Erythroblast (primary cell): ENCODE results near the gene DDI1.

Experiments used
- DNase-seq, 2 experiments: peaks; one replicate each; lab custom pipeline; 2025; lab: John Stamatoyannopoulos, UW
- GATA1 ChIP-seq: IDR thresholded peaks from 2 replicates; pipeline ENCODE4 v1.6.1; 2011; ENCODE audit warnings: low read depth, mild to moderate bottlenecking, control low read depth, low read length, moderate library complexity
- POLR2A ChIP-seq: IDR thresholded peaks from 2 replicates; pipeline ENCODE4 v1.6.1; 2011; ENCODE audit warnings: mild to moderate bottlenecking, low read length

DDI1 gene

DNA sequence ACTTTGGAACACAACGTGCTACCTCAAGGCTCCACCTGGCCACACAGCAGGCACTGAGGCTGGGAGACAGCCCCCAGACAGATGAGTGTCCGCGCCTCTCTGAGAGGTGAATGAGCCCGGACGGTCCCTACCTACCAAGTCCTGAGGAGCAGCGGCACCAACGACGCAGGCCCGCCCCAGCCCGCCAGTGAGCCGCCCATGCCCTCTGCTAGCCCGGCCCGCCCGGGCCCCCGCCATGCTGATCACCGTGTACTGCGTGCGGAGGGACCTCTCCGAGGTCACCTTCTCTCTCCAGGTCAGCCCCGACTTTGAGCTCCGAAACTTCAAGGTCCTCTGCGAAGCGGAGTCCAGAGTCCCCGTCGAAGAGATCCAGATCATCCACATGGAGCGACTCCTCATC lies at the start of gene DDI1:
Gene DDI1, plus strand, starts transcription at position 53 of the 400 bp plus-strand sequence. Its CDS starts 183 bp downstream, at position 236.
- TF ChIP-seq POLR2A (no peak), GATA1 (no peak)
- DNase-seq = no peak

DNA sequence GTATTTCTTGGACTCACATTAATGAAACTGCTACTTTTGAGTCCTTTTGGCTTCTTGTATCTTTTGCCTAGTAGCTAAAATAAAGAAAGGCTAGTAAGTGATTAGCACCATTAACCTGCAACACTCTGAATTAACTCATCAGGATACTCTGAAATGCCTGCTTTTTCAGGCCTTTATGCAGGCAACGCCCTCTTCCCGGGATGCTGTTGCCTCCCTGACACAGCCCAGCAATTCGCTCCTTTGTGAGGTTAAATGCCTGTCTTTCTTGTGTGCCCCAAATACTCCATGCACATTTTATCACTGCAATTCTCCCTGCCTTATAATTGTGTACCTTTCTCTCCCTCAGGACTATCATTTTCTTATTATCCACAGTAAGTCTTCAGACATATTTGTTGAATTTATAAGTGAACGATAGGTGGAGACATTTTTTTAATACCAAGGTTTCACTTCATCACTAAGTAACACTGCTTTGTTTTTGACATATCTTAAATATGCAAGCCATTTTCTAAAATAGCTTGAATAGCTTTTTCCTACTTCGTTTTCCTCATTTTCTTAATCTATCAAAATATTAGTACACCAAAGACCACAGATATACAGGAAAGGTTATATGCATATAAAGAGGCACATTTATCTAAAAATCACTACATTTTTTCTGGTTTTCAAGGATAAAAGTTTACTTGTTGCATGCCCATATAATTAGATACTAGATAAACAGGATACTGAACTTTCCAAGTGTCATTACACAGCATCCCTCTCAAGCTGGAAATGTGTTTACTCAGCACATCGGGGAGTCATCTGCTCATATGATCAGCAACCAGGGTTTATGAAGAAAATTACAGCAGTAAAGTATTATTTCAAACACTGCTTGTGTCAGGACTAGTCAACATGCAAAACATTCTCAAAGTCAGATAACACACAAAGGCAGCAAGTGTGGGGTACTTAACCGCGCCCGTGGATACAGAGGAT lies 48.5 kb upstream of the DDI1 start:
- no peak for DNase-seq
- no peak for TF ChIP-seq POLR2A
- TF ChIP-seq GATA1 = no peak

DNA sequence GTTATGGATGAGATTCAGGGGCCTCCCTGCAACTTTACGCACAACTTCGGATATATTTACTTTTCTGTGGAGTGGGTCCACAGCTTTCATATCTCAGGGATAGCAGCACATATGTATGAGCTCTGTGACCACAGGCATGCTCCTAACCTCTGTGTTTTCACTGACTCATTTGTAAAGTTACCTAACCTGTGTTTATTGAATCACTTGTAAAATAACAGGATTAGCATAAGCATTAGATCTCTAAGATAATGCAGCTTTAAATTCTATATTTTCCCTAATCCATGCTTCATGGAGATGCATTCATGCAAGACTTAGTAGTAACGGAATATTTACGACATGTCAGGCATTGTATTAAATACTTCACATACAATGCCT lies 47.9 kb upstream of the DDI1 start:
- no peak for DNase-seq
- no peak for TF ChIP-seq GATA1
- no peak for TF ChIP-seq POLR2A

DNA sequence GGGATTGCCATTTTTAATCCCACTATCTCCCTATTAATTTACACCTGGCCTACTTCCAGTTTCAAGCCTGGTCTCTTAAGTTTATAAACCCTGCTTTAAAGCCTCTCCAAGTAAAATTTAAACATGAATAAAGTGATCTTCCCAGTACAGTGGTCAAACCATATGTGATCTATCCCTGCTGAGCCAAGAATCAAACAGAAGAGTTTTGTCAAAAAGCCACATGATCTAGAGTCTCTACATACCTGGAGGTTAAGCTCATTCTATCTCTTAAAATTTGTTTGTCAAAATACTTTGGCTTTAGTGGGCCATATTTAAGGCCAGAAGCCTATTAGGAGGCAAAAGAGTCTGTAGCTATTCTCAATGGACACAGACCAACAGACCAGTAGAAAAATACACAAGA lies 42.9 kb upstream of the DDI1 start:
- no peak for TF ChIP-seq GATA1
- no peak for TF ChIP-seq POLR2A

DNA sequence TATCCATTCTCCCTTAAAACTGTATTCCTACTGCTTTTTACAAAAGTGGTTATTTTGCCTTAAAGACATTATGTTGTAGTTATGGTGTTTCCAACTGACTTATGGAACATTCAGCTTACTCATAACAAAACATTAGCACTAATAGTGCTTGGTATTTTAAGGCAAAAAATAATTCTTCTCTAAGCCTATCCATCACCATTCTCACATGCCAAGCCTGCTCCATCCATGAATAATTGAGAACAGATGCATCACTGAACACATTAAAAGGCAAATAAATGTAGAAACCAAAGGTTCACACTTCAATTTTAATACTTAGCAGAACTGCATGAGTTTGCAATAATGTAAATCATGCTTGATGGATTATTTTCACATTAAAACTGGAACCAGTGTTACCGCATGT lies 42.3 kb upstream of the DDI1 start:
- TF ChIP-seq GATA1 (no peak), POLR2A (no peak)
- DNase-seq = no peak

More for the DNA sequence above, 42.9 kb upstream of the DDI1 start:
- no peak for DNase-seq

DNA sequence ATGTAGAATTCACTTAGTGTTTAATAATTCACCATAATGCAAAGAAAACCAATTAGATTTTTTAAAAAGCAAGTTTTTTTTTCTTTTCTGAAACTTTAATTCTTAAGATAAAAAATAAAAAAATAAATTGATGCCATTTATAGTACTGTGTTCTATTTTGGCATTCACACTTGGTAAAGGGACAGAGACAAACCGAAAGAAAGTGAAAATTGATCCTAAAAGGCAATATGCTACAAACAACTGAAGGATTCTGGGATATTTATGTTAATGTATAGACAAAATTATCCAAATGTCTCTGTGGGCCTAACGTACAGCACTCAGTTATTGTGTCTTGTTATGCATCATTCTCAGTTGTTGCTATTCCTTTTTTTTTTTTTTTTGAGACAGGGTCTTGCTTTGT lies 41.9 kb upstream of the DDI1 start:
- TF ChIP-seq POLR2A = no peak
- no peak for TF ChIP-seq GATA1
- DNase-seq = no peak

DNA sequence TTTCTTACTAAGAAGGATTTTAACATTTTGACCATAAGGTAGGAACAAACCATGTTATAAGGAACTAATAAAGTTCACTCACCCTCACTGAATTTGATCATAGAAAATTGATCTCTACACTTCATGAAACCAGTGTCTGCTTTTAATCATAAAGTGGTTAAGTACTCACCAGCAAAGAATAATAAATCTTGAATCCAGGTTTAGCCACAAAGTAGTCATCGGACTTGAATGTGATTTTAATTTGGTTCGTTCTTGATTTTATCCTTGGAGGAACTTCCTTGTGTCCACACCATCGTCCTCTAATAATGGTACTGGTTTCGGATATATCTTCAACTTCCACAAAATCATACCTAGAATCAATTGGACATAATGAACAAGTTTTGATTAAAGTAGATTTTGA lies 40.5 kb upstream of the DDI1 start:
- DNase-seq = no peak
- TF ChIP-seq GATA1 (no peak), POLR2A (no peak)

DNA sequence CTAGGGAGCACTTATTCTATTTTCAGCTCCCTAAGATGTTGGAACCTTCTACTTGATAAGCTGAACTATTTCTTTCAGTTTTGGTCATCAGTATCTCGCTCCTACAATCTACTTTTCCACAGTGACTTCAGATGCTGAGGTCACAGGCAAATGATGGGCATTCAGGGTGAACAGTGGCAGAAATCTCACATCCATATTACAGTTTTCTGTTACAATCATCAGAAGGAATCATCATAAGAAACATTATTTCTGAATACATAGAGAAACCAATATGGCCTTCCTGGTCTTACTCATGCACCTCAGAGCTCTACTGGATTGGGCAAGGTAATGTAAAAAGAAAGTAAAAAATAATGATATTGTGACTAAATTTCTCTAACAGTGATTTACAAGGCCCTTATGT lies 39.4 kb upstream of the DDI1 start:
- TF ChIP-seq POLR2A = no peak
- no peak for TF ChIP-seq GATA1
- no peak for DNase-seq

DNA sequence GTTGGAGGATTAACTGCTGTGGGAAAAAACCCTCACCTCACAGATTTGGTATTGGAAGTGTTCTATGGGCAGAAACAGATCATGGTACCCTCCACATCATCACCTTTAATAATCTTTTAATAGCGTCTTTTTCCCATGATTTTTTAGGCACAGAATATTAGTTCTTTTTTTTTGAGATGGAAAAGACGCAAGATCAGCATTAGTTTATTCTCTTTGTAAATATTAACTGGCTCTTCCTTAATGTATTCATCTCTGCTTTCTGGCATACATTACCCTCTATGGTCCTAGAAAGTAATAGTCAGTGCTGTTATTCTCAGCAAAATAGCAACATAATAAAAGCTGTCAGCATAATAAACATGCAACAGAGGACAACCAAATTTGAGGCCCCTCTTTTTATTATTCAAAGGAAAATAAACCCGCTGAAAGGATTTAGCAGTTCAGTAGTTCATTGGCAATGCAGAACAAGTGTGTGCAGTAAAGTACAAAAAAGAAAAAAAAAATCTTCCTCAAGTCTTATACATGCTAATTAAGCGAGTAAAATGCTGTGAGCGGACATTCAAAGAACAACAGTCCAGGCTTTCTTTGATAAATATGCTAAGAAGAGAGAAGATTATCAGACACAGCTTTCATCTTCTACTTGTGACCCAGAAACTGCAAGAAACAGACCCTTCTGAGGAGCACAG lies 37.5 kb upstream of the DDI1 start:
- no peak for TF ChIP-seq GATA1
- TF ChIP-seq POLR2A = no peak
- DNase-seq = no peak

DNA sequence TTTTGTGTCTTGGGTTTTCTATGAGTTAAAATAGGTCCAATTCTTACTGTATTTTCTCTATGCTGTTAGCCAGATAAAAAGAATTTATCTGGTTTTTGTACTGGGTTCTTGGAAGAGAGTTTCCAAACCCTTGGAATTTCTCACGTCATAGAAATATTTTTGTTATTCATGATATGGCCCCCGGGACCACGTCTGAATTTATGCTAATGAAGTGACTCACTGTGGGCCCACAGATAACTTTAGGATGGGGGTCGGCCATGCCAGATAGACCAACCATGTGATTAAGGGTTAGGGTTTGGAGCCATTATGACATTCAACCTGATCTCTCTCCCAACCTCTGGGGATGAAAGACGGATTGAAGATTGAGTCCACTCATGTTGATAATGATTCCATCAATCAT lies 35.6 kb upstream of the DDI1 start:
- no peak for DNase-seq
- no peak for TF ChIP-seq POLR2A
- no peak for TF ChIP-seq GATA1

DNA sequence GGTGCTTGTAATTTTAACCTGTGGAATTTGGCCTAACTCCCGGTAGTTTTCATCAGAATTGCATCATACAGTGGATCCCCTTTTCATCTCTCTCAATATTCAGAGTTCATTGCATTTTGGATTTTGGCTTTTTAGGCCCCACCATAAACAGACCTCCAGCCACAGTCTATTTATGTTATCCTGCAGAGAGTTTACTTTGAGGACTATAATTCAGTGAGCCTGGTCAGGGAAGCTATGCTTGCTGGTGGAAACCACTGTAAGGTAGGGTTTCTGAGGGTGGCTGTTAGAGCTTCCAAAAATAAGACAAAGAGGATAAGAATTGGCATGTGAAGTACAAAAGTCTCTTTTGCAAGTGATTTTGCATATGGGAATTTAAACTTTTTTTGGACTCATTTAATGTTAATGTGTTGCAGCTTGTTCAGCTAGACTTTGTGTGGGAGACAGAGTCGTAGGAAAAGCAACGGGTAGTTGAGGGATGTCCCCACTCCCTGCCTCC lies 34.8 kb upstream of the DDI1 start:
- no peak for TF ChIP-seq POLR2A
- no peak for TF ChIP-seq GATA1
- DNase-seq = peak in 1 of 2 experiments; percentile 4

DNA sequence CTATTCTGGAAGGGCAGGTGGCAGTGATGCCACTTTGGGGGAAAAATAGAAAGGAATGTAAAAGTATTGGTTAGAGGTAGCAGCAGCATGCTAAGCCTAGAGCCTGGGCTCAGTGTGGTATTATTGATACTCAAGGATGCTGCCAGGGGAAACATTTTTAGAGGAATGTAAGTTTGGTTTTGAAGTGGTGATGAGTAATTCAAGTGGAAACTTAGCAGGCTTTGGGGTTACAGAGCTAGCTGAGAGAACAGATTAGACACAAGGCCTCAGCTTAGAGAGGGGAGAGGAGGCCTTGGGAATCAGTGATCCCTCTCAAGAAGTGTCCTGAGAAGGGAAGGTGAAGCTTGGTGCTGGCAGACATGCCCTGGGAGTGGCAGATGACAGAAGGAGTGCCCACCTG lies 32.9 kb upstream of the DDI1 start:
- TF ChIP-seq POLR2A = no peak
- no peak for TF ChIP-seq GATA1
- DNase-seq = no peak

DNA sequence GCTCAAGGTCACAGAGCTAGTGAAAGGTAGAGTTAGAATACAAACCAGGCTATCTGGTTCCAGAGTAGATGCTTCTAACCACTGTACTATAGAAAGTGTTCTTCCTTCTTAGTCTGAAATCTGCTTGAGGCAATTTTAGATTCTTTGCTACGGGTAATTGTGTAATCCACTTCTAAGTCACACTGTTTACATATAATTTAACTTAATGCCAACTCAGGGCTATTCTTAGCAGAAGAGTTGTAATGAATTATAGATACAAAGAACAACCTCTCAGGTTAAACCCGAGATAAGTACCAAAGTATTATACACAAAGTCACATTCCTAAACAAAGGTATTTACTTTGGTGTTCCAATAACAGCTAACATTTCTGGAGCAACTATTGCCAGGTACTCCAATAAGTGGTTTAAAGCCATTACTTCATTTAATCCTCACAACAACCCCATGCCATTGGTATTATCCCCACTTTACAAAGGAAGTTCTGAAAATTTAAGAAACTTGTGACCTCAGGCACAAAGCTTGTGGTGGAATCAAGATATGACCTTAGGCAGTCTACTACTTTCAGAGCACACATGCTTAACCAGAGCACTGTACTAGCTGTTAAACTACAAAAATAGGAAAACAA lies 31.1 kb upstream of the DDI1 start:
- no peak for DNase-seq
- TF ChIP-seq GATA1 (no peak), POLR2A (no peak)
